ENCODE results near the gene LRRC59. TPM values are rescaled to one million over a fixed set of nuclear protein-coding genes. Genes with fewer than 3 reads are reported as not detected.

The LRRC59 gene
- total RNA-seq, 2 experiments from 2014 or later = 45.1 to 51.5 TPM

- Mint-ChIP-seq H3K27me3 (no peaks in the 10 kb centered on the region), H3K9me3 (no peaks in the 10 kb centered on the region), H3K27ac (no peak overlapping the region), H3K4me3 (peak overlapping the region; percentile 69), H3K4me1 (ENCODE audit: low read depth) (peaks cover 44% of the 10 kb centered on the region), H3K36me3 (ENCODE audit: low read depth) (peaks cover 25% of the 10 kb centered on the region)
- ChIA-PET CTCF (interaction anchor here (1.0 to 2.0 kb wide), 2 partner anchors 12 to 48 kb away, joined by 3 to 6 read pairs; partner anchors contain the start of gene LRRC59), POLR2A (interaction anchor here (1.0 kb wide), 1 partner anchor 24 kb away, joined by 3 read pairs; the partner anchor contains the start of genes EME1 and MRPL27)
- no peaks in the 10 kb centered on the region for H3K9me3 ChIP-seq (ENCODE audit: control insufficient read depth in 1 of 2, insufficient read depth in 1 of 2, low read length in 2 of 2)
- H3K4me3 ChIP-seq (ENCODE audit: low read length) = no peak overlapping the region
- H3K4me1 ChIP-seq (ENCODE audit: insufficient read depth, low read length) = peaks cover 28% of the 10 kb centered on the region
- no peak for DNase-seq
- intact Hi-C loops (cut with DNase I, micrococcal nuclease) = no loop called here
- TF ChIP-seq CTCF (IDR thresholded peaks at IDR 0.05) = no peak
- H3K27me3 ChIP-seq (ENCODE audit: control insufficient read depth in 1 of 2, insufficient read depth in 2 of 2, low read length in 2 of 2) = no peaks in the 10 kb centered on the region
- no peak for ATAC-seq (ENCODE audit: poor library complexity)
- H3K36me3 ChIP-seq (ENCODE audit: insufficient read depth, low read length) = peaks cover 6% of the 10 kb centered on the region
- no peak overlapping the region for H3K27ac ChIP-seq (ENCODE audit: low read depth in 1 of 2, low read length in 2 of 2)
These were observed 48.1 kb downstream of the LRRC59 start for GRCh38 chr17:50349243-50349600.

DNA sequence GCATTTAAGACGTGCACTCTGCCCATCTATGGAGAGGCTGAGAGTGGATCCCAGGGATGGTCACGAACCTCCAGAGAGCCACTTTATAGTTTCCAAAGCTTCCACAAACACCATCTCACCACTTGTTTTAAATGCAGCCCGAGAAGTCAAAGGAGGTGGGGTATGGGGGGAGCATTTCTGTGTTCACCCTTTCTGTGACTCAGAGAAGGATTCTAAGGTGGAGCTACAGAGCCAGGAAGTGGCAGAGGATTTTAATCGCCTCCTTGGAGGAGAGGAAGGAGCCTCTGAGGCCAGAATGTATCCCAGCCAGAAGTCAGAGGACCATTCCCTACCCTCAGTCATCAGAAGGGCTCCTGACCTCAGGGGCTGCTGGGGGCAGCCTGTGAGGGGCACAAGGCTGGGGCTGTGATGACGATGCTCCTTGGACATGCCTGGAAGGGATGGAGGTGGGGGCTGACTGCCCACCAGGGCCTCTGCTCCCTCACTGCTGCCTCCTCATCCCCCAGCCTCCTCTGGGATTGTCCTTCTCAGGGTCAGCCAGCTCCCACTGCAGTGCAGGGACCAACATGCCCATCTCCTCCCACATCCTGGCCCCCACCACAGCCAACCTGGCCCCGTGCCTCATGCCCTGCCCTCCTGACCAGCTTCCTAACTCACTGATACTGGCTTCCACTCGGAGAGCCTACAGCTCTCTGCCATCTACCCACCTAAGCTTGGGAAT, 48.6 kb downstream of the LRRC59 start:
- Histone ChIP-seq H3K4me1 (ENCODE audit: insufficient read depth, low read length) (peaks cover 28% of the 10 kb centered on the region), H3K27ac (ENCODE audit: low read depth in 1 of 2, low read length in 2 of 2) (no peak overlapping the region), H3K9me3 (ENCODE audit: control insufficient read depth in 1 of 2, insufficient read depth in 1 of 2, low read length in 2 of 2) (no peaks in the 10 kb centered on the region), H3K27me3 (ENCODE audit: control insufficient read depth in 1 of 2, insufficient read depth in 2 of 2, low read length in 2 of 2) (no peaks in the 10 kb centered on the region), H3K36me3 (ENCODE audit: insufficient read depth, low read length) (peaks cover 2% of the 10 kb centered on the region), H3K4me3 (ENCODE audit: low read length) (no peak overlapping the region)
- peaks cover 23% of the 10 kb centered on the region for H3K36me3 Mint-ChIP-seq (ENCODE audit: low read depth)
- intact Hi-C loops (cut with DNase I, micrococcal nuclease) = no loop called here
- peak overlapping the region; percentile 76 for H3K27ac Mint-ChIP-seq
- POLR2A ChIA-PET = interaction anchor here (1.0 to 4.1 kb wide), 2 partner anchors 24 to 48 kb away, joined by 3 to 33 read pairs; partner anchors contain the start of genes EME1, LRRC59 and MRPL27
- CTCF ChIA-PET = interaction anchor here (1.0 to 2.0 kb wide), 2 partner anchors 13 to 49 kb away, joined by 3 to 6 read pairs; partner anchors contain the start of gene LRRC59
- H3K27me3 Mint-ChIP-seq = no peaks in the 10 kb centered on the region
- DNase-seq (no peak), ATAC-seq (ENCODE audit: poor library complexity) (no peak)
- H3K9me3 Mint-ChIP-seq = no peaks in the 10 kb centered on the region
- peak overlapping the region; percentile 89 for H3K4me3 Mint-ChIP-seq
- no peak for TF ChIP-seq CTCF (IDR thresholded peaks at IDR 0.05)
- H3K4me1 Mint-ChIP-seq (ENCODE audit: low read depth) = peaks cover 44% of the 10 kb centered on the region

- intact Hi-C loops (cut with DNase I, micrococcal nuclease) = loop anchor here in 1 of 2 experiments (2.0 kb wide), 1 partner anchor 49 kb away; the partner anchor contains the start of gene LRRC59
- ATAC-seq (ENCODE audit: poor library complexity) (no peak), DNase-seq (no peak)
- no peaks in the 10 kb centered on the region for H3K9me3 Mint-ChIP-seq
- peak overlapping the region; percentile 76 for H3K27ac Mint-ChIP-seq
- peak overlapping the region; percentile 89 for H3K4me3 Mint-ChIP-seq
- Histone ChIP-seq H3K36me3 (ENCODE audit: insufficient read depth, low read length) (no peaks in the 10 kb centered on the region), H3K27ac (ENCODE audit: low read depth in 1 of 2, low read length in 2 of 2) (no peak overlapping the region), H3K27me3 (ENCODE audit: control insufficient read depth in 1 of 2, insufficient read depth in 2 of 2, low read length in 2 of 2) (no peaks in the 10 kb centered on the region), H3K4me3 (ENCODE audit: low read length) (no peak overlapping the region), H3K4me1 (ENCODE audit: insufficient read depth, low read length) (peaks cover 28% of the 10 kb centered on the region), H3K9me3 (ENCODE audit: control insufficient read depth in 1 of 2, insufficient read depth in 1 of 2, low read length in 2 of 2) (no peaks in the 10 kb centered on the region)
- no peak for TF ChIP-seq CTCF (IDR thresholded peaks at IDR 0.05)
- H3K4me1 Mint-ChIP-seq (ENCODE audit: low read depth) = peaks cover 44% of the 10 kb centered on the region
- POLR2A ChIA-PET = interaction anchor here (3.1 to 4.1 kb wide), 2 partner anchors 14 to 49 kb away, joined by 21 to 33 read pairs; partner anchors contain the start of gene LRRC59
- H3K27me3 Mint-ChIP-seq = no peaks in the 10 kb centered on the region
- peaks cover 15% of the 10 kb centered on the region for H3K36me3 Mint-ChIP-seq (ENCODE audit: low read depth)
- CTCF ChIA-PET = interaction anchor here (2.0 to 2.8 kb wide), 2 partner anchors 14 to 49 kb away, joined by 6 to 12 read pairs; partner anchors contain the start of gene LRRC59
These were observed 49.4 kb downstream of the LRRC59 start for GRCh38 chr17:50347894-50348291.
